GM12878 (cell line): ENCODE results near the gene CFB. TPM values are rescaled to one million over a fixed set of nuclear protein-coding genes. Genes with fewer than 3 reads are reported as not detected.
A peak's percentile ranks its signal among the peaks of the same experiment; 100 is the strongest.

Experiments used
- ASH2L ChIP-seq: fragments of 300-600, 200-600 bp; sonication (generic); IDR thresholded peaks from 2 replicates; pipeline ENCODE4 v1.6.1; 2017; ENCODE audit warnings: low read depth, mild to moderate bottlenecking, borderline replicate concordance
- CREB1 ChIP-seq: IDR thresholded peaks from 2 replicates; pipeline ENCODE4 v1.6.1; 2012; ENCODE audit warnings: low read depth, mild to moderate bottlenecking, inconsistent platforms
- HDAC6 ChIP-seq: fragments of 200-600 bp; sonication (generic); IDR thresholded peaks from one replicate; pipeline ENCODE4 v1.8.0; 2017; ENCODE audit warnings: antibody characterized with exemption; ENCODE audit not compliant: unreplicated experiment
- HDGF ChIP-seq: fragments of 450-650 bp; IDR thresholded peaks from 2 replicates; pipeline ENCODE4 v1.6.1; 2016; ENCODE audit warnings: antibody characterized with exemption
- IKZF2 ChIP-seq, 2 experiments: fragments of 450-650 bp; IDR thresholded peaks; 2 replicates each; pipeline ENCODE4 v1.6.1; 2017; ENCODE audit warnings: mild to moderate bottlenecking in 2 of 2, moderate library complexity in 2 of 2
- POU2F2 ChIP-seq: IDR thresholded peaks from 3 replicates; pipeline ENCODE4 v1.6.1; 2011; ENCODE audit warnings: low read depth, mild to moderate bottlenecking, low read length, borderline replicate concordance
- RELA ChIP-seq: fragments of 450-650 bp; IDR thresholded peaks from 2 replicates; pipeline ENCODE4 v1.8.0; 2014; ENCODE audit warnings: borderline replicate concordance; ENCODE audit not compliant: partially characterized antibody
- SIN3A ChIP-seq: IDR thresholded peaks from 2 replicates; pipeline ENCODE4 v1.6.1; 2012; ENCODE audit warnings: low read depth, low read length, improper control_type of control experiment
- SREBF1 ChIP-seq: IDR thresholded peaks from 2 replicates; pipeline ENCODE4 v1.6.1; 2012; ENCODE audit warnings: mild to moderate bottlenecking, low read length
- STAT1 ChIP-seq: fragments of 450-650 bp; conservative IDR thresholded peaks from 2 replicates; pipeline ENCODE4 v1.6.1; 2014; ENCODE audit warnings: antibody characterized with exemption, mild to moderate bottlenecking
- WRNIP1 ChIP-seq: IDR thresholded peaks from 2 replicates; pipeline ENCODE4 v1.6.1; 2011; ENCODE audit warnings: low read depth, low read length, improper control_type of control experiment, borderline replicate concordance
- YY1 ChIP-seq: IDR thresholded peaks from 2 replicates; pipeline ENCODE4 v1.6.1; 2011; ENCODE audit warnings: low read depth, mild to moderate bottlenecking, low read length
- ZNF24 ChIP-seq: fragments of 450-650 bp; IDR thresholded peaks from 2 replicates; pipeline ENCODE4 v1.6.1; 2017; ENCODE audit warnings: antibody characterized with exemption, mild to moderate bottlenecking
- polyA plus RNA-seq, 11 experiments: library from polyadenylated mRNA; depleted of rRNA in 4 of 11; unstranded in 6 of 11; stranded (reverse) in 5 of 11; fragments of >200 nt; fragmentation: Nextera tagmentation in 4 of 11; fragmentation: Illumina TruSeq in 1 of 11; extraction: Ambion mirVana in 4 of 11; extraction: Trizol in 1 of 11; gene quantifications; 1 replicate in 1 of 11; 2 replicates in 10 of 11; pipeline versions ENCODE4 v1.2.1 to v1.2.3, GENCODE V29; 2011 to 2016; ENCODE audit warnings: inconsistent platforms in 2 of 11, missing spikeins in 2 of 11, low read depth in 1 of 11
- total RNA-seq, 4 experiments: library from RNA; depleted of rRNA in 3 of 4; stranded (reverse); fragments of >200 nt in 3 of 4; fragmentation: Illumina TruSeq in 1 of 4; extraction: Trizol in 1 of 4; gene quantifications; 2 replicates each; pipeline versions ENCODE4 v1.2.1 to v1.2.3, GENCODE V29; 2013 to 2021
- TF ChIP-seq, protein P1 (sequence below): fragments of 450-650 bp; IDR thresholded peaks from 2 replicates; pipeline ENCODE4 v1.6.1; 2017; ENCODE audit warnings: low read depth, mild to moderate bottlenecking, moderate library complexity
- TF ChIP-seq, protein P2 (sequence below): fragments of 450-650 bp; IDR thresholded peaks from 2 replicates; pipeline ENCODE4 v1.6.1; 2017; ENCODE audit warnings: mild to moderate bottlenecking, moderate library complexity
- TF ChIP-seq, protein P3 (sequence below): fragments of 450-650 bp; formaldehyde crosslinking; IDR thresholded peaks from 2 replicates; pipeline ENCODE4 v1.4.0; 2020; ENCODE audit warnings: mild to moderate bottlenecking, moderate library complexity
- TF ChIP-seq, protein P4 (sequence below): fragments of 450-650 bp; IDR thresholded peaks from 2 replicates; pipeline ENCODE4 v1.6.1; 2017; ENCODE audit warnings: mild to moderate bottlenecking

Gene CFB
- total and polyA plus RNA-seq, 10 of the 15 experiments (the other 5 are each of a cell fraction or from before 2014, with no cell fraction given), result 0.09 to 1.7 (median 0.44) TPM; not detected in 7

DNA sequence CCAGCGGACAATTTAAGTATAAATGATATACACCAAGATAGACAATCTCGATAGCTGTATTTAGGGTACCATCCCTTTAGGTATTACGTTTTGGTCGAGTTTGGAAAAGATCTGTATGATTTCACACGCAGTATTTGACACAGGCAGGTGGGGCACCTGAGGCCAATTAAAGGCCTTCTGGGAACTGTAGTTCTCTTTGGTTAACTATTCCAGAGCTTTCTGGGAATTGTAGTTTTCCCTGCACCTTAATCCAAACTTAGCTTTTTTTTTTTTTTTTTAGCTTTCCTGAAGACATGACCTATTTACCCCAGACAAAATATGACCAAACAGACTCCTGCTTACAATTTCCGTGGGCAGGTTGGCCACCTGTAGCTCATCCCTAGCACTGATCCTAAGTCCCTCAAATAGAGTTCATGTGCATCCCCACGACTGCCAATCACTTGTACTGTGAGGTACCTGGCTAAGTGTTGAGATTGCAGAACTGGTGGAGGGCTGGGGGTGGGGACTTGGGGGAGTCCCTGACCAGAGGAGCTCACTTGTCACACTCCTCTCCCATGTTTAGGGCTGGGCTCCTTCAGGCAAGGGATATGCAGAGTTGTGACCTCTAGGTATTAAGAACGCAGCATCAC lies 47.4 kb upstream of the CFB start (continued):
- TF ChIP-seq YY1 (0 out of 2 replicates have a peak, but pooled peaks have one; percentile 30), ZNF24 (no peak), HDGF (no peak), RELA (no peak), SREBF1 (peak; percentile 37; the same call in 1 of the 2 replicates), ASH2L (no peak), WRNIP1 (no peak), POU2F2 (no peak), HDAC6 (no peak), SIN3A (0 out of 2 replicates have a peak, but pooled peaks have one; percentile 17), CREB1 (peak; percentile 58), STAT1 (no peak), IKZF2 (IDR thresholded peaks at IDR 0.05) (no peak)
- TF ChIP-seq, protein P1, sequence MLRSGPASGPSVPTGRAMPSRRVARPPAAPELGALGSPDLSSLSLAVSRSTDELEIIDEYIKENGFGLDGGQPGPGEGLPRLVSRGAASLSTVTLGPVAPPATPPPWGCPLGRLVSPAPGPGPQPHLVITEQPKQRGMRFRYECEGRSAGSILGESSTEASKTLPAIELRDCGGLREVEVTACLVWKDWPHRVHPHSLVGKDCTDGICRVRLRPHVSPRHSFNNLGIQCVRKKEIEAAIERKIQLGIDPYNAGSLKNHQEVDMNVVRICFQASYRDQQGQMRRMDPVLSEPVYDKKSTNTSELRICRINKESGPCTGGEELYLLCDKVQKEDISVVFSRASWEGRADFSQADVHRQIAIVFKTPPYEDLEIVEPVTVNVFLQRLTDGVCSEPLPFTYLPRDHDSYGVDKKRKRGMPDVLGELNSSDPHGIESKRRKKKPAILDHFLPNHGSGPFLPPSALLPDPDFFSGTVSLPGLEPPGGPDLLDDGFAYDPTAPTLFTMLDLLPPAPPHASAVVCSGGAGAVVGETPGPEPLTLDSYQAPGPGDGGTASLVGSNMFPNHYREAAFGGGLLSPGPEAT, result peak; percentile 44
- TF ChIP-seq, protein P2, sequence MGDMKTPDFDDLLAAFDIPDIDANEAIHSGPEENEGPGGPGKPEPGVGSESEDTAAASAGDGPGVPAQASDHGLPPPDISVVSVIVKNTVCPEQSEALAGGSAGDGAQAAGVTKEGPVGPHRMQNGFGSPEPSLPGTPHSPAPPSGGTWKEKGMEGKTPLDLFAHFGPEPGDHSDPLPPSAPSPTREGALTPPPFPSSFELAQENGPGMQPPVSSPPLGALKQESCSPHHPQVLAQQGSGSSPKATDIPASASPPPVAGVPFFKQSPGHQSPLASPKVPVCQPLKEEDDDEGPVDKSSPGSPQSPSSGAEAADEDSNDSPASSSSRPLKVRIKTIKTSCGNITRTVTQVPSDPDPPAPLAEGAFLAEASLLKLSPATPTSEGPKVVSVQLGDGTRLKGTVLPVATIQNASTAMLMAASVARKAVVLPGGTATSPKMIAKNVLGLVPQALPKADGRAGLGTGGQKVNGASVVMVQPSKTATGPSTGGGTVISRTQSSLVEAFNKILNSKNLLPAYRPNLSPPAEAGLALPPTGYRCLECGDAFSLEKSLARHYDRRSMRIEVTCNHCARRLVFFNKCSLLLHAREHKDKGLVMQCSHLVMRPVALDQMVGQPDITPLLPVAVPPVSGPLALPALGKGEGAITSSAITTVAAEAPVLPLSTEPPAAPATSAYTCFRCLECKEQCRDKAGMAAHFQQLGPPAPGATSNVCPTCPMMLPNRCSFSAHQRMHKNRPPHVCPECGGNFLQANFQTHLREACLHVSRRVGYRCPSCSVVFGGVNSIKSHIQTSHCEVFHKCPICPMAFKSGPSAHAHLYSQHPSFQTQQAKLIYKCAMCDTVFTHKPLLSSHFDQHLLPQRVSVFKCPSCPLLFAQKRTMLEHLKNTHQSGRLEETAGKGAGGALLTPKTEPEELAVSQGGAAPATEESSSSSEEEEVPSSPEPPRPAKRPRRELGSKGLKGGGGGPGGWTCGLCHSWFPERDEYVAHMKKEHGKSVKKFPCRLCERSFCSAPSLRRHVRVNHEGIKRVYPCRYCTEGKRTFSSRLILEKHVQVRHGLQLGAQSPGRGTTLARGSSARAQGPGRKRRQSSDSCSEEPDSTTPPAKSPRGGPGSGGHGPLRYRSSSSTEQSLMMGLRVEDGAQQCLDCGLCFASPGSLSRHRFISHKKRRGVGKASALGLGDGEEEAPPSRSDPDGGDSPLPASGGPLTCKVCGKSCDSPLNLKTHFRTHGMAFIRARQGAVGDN, result no peak
- TF ChIP-seq, protein P3, sequence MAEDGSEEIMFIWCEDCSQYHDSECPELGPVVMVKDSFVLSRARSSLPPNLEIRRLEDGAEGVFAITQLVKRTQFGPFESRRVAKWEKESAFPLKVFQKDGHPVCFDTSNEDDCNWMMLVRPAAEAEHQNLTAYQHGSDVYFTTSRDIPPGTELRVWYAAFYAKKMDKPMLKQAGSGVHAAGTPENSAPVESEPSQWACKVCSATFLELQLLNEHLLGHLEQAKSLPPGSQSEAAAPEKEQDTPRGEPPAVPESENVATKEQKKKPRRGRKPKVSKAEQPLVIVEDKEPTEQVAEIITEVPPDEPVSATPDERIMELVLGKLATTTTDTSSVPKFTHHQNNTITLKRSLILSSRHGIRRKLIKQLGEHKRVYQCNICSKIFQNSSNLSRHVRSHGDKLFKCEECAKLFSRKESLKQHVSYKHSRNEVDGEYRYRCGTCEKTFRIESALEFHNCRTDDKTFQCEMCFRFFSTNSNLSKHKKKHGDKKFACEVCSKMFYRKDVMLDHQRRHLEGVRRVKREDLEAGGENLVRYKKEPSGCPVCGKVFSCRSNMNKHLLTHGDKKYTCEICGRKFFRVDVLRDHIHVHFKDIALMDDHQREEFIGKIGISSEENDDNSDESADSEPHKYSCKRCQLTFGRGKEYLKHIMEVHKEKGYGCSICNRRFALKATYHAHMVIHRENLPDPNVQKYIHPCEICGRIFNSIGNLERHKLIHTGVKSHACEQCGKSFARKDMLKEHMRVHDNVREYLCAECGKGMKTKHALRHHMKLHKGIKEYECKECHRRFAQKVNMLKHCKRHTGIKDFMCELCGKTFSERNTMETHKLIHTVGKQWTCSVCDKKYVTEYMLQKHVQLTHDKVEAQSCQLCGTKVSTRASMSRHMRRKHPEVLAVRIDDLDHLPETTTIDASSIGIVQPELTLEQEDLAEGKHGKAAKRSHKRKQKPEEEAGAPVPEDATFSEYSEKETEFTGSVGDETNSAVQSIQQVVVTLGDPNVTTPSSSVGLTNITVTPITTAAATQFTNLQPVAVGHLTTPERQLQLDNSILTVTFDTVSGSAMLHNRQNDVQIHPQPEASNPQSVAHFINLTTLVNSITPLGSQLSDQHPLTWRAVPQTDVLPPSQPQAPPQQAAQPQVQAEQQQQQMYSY (CRISPR knock-in tag), result no peak
- TF ChIP-seq, protein P4, sequence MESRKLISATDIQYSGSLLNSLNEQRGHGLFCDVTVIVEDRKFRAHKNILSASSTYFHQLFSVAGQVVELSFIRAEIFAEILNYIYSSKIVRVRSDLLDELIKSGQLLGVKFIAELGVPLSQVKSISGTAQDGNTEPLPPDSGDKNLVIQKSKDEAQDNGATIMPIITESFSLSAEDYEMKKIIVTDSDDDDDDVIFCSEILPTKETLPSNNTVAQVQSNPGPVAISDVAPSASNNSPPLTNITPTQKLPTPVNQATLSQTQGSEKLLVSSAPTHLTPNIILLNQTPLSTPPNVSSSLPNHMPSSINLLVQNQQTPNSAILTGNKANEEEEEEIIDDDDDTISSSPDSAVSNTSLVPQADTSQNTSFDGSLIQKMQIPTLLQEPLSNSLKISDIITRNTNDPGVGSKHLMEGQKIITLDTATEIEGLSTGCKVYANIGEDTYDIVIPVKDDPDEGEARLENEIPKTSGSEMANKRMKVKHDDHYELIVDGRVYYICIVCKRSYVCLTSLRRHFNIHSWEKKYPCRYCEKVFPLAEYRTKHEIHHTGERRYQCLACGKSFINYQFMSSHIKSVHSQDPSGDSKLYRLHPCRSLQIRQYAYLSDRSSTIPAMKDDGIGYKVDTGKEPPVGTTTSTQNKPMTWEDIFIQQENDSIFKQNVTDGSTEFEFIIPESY, result no peak
